ENCODE data around the gene TAPBP.
"Not testable (repeated sequence)": the region's sequence is repeated elsewhere in the genome, so short reads cannot be mapped to it uniquely, and the experiment has no call there.

TAPBP gene

DNA sequence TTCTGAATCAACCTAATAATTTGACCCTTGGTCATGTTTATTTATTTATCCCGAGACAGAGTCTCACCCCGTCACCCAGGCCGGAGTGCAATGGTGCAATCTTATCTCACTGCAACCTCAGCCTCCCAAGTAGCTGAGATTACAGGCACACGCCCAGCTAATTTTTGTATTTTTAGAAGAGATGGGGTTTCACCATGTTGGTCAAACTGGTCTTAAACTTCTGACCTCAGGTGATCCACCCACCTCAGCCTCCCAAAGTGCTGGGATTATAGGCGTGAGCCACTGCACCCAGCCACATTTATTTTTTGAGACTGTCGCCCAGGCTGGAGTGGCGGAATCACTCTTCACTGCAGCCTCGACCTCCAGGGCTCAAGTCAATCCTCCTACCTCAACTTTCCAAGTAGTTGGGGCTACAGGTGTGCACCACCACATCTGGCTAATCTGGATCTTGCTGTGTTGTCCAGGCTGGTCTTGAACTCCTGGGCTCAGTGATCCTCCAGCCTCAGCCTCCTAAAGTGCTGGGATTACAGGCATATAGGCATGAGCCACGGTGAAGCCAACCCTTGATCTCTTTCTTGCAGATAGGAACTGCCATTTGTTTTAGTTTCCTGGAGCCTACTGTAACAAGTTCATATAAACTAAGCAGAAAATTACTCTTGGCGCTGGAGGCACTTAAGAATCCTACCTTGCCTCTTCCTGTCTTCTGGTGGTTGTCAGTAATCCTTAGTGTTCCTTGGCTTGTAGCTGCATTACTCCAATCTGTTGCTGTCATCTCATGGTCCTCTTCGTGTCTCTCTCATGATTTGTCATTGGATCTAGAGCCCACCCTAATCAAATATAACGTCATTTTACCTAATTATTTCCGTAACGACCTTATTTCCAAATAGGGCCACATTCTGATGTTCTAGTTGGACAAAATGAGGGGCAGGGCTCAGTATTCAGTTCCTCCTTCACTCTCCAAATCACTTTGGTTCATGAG is 39.7 kb downstream of the TAPBP start:
- no peak for DNase-seq

DNA sequence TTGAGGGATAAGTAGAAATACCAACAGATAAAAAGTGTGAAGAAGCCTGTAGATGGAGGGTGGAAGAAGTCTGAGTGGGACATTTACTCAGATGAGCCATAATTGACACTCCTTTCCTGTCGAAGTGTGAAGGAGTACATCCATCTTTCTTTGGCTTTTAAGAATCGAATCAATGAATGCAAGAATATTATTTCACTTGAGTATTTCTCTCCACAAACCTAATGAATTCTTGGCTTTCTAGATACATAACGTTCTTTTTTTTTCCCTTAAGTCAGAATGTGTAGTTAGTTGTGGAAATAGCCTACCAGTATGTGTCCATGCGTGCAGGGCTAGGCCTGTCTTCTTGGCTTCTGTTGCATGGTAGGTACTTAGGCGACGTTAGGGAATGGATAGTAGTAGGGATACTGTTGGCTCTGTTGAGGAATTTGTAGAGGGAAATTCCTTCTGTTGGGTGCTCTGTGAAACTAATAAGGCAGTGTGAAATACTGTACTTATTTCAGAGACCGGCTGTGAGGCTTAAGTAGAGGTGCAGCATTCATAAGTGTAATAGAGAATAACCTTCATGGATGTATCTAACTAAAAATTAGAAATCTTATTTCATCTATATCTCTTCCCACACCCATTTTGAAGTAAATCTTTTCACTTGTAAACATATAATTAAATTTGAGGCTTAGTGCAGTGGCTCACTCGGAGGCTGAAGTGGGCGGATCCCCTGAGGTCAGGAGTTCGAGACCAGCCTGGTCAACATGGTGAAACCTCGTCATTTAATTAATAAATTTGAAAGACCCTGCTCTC is 40.6 kb downstream of the TAPBP start:
- DNase-seq: no peak

DNA sequence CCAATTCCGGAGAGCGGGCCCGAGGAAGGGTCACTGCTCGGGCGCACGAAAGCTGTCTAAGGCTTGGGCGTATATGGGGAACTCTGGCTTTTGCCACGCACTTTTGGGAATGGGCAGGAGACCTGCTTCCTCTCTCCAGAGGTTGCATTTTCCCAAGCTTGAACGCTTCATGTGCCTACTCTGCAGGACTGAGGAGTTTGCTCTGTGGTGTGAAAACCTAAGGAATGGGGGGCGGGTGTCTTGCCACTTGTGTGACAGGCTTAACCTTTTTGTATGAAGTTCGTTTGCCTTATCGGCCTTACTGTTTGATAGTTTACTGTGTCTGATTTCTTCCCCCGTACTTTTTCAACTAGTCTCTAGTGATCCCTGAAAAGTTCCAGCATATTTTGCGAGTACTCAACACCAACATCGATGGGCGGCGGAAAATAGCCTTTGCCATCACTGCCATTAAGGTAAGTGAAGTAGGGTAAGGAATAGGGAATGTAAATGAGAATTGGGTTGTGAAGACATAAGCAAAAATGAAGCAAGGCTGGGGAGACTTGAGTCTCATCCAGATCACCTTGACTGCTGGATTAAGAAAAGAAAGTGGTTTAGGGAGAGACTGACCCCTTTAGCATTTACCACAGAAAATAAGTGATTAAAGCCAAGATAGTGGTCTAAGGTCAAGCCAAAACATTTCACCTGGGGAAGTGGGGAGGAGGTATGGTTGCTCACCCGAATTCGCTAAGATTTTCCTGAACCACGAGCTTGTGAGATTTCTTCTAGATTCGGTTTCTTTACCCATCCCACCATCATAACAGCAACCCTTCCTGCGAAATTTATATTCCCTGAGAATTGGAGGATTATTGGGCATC is 41.4 kb downstream of the TAPBP start:
- DNase-seq: no peak

DNA sequence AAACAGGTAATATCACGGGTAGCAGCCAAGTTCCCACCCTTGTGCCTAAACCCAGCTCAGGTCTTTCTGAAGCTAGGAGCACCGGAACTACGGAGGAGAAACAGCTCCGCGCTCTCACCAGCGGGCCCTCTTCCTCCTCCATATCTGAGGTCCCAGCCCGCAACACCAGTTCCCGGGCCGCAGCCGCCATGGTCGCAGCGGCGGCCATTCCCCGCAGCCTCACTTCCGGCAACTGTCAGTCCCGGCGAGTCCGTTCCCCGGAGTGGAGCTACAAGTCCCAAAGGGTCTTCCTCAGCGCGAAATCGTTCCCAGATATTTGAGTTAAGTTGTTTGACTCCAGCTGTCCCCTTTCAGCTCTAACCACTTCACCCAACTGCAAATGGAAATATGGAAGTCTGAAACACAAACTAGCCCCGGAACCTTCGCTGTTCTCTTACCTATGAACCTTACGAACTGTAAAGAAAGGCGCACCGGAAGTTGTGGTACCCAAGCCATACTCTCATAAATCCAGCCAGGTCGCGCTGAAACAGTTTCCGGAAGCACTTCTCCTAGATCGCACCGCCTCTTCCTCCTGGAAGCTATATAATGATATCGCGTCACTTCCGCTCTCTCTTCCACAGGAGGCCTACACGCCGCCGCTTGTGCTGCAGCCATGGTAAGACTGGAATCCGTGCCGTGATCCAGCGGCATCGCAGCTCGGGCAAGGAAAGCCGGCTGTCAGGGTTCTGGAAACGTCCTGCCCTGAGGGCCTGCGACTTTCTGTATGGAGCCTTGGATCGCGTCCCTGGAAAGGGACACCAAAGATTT is 42.2 kb downstream of the TAPBP start, which contains the start of the genes RPS18 and VPS52:
RPS18 (plus strand) TSS at position 608 of the 807 bp plus-strand sequence; CDS start at position 653, 45 bp downstream.
VPS52 (minus strand) TSS at position 409 of the 807 bp plus-strand sequence; CDS start at position 208, 201 bp downstream.
- peak; percentile 93 for DNase-seq

DNA sequence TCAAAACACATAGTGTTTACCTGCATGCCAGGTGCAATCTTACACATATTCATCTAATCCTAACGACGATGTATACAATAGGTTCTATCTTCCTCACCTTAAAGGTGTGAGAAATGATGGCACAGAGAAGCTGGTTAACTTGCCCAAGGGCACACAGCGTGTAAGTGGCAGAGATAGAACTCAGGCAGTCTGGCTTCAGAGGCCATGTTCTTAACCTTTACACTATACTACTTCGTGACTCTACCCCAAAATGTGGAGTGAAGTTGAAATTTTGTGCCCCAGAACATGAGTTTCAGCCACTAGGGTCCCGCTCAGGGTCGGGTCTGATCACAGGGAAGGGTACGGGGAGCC is 42.8 kb downstream of the TAPBP start:
- peak; percentile 50 for DNase-seq

DNA sequence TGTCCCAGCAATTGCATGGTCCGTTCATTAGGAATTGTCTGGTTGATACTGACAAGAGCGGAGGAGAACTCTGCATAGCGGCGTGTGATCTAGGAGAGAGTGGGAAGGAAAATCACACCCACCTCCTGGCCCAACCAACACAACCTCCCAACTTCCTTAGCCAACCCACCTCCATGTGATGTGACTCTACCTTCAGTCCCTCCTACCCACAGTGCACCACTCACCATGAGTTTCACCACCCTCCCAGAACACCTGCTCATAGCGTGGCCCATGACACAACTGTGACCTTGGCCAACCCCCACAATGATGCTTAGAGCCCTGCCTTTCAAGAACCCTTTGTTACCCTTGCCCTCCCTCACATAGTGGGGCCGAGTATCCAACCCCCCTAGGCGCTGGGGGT is 49.9 kb downstream of the TAPBP start:
- no peak for DNase-seq

DNA sequence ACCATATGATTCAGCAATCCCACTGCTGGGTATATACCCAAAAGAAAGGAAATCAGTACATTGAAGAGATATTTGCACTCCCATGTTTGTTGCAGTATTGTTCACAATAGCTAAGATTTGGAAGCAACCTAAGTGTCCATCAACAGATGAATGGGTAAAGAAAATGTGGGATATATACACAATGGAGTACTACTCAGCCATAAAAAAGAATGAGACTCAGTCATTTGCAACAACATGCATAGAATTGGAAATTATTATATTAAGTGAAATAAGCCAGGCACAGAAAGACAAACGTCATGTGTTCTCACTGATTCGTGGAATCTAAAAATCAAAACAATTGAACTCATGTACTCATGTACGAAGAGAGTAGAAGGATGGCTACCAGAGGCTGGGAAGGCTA is 51.4 kb downstream of the TAPBP start:
- not testable (repeated sequence) for DNase-seq

DNA sequence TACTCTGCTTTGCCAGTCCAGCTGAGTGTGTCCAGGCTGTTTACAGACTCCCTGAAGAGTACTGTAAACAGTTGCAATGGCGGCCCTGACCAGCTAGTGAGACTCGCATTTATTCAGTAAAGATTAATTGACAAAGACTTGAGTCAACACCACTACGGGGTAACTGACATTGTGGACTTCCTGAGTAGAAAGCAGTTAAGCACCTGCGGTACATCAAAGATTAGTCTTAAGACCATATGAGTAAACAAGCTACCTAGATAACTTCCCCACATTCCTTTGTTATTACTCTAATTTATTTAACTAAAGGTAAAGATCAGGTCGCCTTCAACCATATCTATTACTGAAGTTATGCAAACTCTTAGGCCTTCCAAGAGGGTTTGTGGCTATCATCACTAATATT is 54.8 kb downstream of the TAPBP start:
- no peak for DNase-seq

DNA sequence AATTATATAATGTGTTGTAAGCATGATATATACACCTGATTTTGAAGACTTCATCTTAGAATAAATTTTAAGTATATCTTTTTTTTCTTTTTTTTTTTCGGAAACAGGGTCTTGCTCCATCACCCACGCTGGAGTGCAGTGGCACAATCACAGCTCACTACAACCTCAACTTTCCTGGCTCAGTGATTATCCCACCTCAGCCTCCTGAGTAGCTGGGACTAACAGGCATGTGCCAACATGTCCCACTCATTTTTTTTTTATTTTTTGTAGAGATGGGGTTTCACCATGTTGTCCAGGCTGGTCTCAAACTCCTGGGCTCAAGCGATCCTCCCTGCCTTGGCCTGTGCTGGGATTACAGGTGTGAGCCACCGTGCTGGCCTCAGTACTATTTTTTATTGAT is 59.3 kb downstream of the TAPBP start:
- no peak for DNase-seq

DNA sequence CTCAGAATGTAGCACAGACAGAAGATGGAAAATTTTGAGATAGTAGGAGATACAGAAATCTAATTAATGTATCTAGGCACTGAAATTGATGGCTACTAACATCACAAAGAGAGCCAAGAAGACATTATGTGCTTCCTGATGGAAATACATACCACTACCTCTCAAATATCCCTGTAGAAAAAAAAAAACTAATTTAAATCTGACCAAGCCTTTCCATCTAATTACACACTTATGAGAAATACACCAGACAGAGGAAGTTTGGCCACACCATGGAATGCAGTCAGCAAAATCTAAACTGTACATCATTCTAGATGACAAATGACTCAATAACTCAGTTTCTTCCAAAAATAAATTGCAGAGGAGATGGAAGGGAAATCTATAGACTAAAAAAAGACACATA is 61.1 kb downstream of the TAPBP start:
- no peak for DNase-seq

DNA sequence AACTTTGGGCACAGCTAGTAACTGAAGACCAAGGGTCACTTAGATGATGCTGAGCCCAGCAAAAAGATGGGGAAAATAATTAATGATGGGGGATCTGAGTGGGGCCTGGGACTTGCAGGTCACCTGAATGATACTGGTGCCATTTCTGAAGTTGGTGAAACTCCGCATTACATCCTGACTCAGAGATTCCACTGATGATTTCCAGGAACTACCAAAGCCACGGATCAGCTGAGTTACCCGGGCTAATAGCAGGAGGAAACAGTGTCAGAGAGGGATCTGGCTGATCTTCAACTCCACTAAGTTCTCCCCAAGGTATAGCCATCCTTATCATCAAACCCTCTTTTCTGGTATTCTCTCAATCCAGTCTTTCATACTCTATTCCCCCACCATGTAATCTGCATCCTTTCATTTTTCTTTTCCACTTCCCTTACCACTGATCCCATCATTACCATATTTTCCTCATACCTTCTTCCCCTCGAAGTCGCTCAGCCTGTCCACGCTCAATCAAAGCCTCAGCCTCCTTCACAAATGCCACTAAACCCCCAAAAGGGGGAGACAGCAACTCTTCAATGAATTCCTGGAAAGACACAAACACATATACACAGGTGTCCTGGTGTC is 62.4 kb downstream of the TAPBP start:
- DNase-seq: no peak

DNA sequence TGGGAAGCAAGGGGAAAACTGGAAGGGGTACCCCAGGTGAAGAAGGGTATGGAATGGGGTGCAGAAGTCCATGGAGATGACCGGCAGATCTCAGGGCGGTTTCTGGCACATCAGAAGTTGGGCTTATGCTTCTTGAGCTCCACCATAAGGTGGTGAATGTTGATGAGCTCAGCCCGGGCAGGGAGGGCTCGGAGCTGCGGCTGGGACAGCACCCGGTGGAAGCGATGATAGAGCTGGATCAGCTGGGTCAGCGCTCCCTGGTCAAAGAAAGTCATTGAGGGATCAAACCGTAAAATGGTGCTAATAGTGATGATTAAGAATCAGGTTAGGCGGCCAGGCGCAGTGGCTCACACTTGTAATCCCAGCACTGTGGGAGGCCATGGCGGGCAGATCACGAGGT is 63.1 kb downstream of the TAPBP start:
- no peak for DNase-seq

DNA sequence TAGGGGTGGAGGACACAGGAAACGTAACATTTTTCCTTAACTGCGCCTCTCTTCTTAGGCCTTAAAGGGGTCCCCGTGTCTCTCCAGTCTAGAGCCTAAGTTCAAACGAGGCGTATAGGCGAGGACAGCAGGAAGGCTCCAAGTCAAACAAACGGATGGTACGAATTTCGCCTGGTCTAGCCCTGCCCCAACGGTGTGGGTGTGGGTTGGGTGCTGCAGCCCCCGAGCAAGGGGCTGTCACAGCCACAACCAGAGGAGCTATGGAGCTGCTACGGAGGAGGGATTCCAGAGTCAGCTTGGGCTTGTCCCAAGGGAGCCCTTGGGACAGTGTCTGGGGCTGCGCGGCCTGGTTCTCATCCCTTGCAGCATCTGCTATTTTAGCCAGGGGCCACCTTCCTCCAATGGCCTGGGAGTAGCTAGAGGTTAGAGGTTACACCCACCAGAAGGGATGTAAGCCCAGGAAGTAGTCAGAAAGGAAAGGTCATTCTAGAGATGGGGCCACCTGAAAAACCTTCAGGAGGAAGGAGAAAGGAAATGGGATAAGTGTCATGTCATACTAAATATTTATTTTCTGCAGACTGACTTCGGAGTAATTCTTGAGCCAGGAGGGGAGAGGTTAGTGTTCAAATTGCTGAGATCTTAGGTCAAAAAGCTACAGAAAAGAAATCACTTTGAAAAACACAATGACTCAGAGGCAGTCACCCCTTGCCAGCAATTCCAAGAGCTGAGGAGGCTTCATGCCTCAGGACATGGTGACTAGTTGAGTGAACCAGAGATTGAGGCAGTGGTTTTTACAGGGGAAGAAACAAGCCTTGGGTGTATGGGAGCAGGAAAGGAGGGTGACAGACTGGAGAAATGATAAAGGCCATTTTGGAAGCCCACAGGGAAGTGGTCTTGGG is 63.9 kb downstream of the TAPBP start:
- DNase-seq: no peak

Data from SHP77 treated with DMSO at 0.1 percent for 48 hours (cell line).